ENCODE data around the gene MKRN1.

DNA sequence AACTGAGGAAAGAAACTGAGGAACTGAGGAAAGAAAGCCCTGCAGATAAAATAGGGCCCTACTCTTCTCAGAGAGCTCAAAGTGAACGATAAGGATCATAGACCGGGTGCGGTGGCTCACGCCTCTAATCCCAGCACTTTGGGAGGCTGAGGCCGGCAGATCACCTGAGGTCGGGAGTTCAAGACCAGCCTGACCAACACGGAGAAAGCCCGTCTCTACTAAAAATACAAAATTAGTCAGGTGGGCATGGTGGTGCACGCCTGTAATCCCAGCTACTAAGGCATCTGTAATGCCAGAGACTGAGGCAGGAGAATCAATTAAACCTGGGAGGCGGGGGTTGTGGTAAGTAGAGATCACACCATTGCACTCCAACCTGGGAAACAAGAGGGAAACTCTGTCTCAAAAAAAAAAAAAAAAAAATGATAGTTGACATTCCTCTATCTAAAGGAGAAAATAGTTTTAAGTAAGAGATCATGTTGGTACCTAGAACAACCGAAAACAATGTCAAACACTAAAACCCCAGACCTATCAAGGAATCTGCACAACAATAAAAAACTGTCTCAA, 2.5 kb downstream of the MKRN1 start:
- TF ChIP-seq SOX15 (CRISPR knock-in tag; IDR thresholded peaks at IDR 0.05), result no peak
- no peak for TF ChIP-seq IRF1 (CRISPR knock-in tag; IDR thresholded peaks at IDR 0.05)
- TF ChIP-seq, protein P1, sequence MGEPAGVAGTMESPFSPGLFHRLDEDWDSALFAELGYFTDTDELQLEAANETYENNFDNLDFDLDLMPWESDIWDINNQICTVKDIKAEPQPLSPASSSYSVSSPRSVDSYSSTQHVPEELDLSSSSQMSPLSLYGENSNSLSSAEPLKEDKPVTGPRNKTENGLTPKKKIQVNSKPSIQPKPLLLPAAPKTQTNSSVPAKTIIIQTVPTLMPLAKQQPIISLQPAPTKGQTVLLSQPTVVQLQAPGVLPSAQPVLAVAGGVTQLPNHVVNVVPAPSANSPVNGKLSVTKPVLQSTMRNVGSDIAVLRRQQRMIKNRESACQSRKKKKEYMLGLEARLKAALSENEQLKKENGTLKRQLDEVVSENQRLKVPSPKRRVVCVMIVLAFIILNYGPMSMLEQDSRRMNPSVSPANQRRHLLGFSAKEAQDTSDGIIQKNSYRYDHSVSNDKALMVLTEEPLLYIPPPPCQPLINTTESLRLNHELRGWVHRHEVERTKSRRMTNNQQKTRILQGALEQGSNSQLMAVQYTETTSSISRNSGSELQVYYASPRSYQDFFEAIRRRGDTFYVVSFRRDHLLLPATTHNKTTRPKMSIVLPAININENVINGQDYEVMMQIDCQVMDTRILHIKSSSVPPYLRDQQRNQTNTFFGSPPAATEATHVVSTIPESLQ (CRISPR knock-in tag; IDR thresholded peaks at IDR 0.05), result no peak
- TF ChIP-seq, protein P2, sequence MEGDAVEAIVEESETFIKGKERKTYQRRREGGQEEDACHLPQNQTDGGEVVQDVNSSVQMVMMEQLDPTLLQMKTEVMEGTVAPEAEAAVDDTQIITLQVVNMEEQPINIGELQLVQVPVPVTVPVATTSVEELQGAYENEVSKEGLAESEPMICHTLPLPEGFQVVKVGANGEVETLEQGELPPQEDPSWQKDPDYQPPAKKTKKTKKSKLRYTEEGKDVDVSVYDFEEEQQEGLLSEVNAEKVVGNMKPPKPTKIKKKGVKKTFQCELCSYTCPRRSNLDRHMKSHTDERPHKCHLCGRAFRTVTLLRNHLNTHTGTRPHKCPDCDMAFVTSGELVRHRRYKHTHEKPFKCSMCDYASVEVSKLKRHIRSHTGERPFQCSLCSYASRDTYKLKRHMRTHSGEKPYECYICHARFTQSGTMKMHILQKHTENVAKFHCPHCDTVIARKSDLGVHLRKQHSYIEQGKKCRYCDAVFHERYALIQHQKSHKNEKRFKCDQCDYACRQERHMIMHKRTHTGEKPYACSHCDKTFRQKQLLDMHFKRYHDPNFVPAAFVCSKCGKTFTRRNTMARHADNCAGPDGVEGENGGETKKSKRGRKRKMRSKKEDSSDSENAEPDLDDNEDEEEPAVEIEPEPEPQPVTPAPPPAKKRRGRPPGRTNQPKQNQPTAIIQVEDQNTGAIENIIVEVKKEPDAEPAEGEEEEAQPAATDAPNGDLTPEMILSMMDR (IDR thresholded peaks at IDR 0.05), result no peak
- TF ChIP-seq E2F4 (CRISPR knock-in tag; IDR thresholded peaks at IDR 0.05; ENCODE audit: borderline replicate concordance, low read depth), result no peak
- TF ChIP-seq, protein P3, sequence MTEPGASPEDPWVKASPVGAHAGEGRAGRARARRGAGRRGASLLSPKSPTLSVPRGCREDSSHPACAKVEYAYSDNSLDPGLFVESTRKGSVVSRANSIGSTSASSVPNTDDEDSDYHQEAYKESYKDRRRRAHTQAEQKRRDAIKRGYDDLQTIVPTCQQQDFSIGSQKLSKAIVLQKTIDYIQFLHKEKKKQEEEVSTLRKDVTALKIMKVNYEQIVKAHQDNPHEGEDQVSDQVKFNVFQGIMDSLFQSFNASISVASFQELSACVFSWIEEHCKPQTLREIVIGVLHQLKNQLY (CRISPR knock-in tag; IDR thresholded peaks at IDR 0.05), result no peak
- TF ChIP-seq USF1 (CRISPR knock-in tag; IDR thresholded peaks at IDR 0.05), result no peak
- no peak for TF ChIP-seq NFE2L1 (CRISPR knock-in tag; IDR thresholded peaks at IDR 0.05)
- no peak for TF ChIP-seq TCF7 (CRISPR knock-in tag; IDR thresholded peaks at IDR 0.05; ENCODE audit: low read depth)
